ENCODE data around the gene OR2A7.
"Not testable (repeated sequence)": the region's sequence is repeated elsewhere in the genome, so short reads cannot be mapped to it uniquely, and the experiment has no call there.

OR2A7 gene, protein sequence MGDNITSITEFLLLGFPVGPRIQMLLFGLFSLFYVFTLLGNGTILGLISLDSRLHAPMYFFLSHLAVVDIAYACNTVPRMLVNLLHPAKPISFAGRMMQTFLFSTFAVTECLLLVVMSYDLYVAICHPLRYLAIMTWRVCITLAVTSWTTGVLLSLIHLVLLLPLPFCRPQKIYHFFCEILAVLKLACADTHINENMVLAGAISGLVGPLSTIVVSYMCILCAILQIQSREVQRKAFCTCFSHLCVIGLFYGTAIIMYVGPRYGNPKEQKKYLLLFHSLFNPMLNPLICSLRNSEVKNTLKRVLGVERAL

GRCh38 chr7:144264692-144265091 lies at the start of gene OR2A7:
Gene OR2A7, minus strand, starts transcription at chr7:144264792. Its CDS starts 5,164 bp downstream, at chr7:144259628.
- not testable (repeated sequence) for DNase-seq

- DNase-seq, result not testable (repeated sequence)
These were observed 47.4 kb upstream of the OR2A7 start, which contains the start of gene OR2A1 for GRCh38 chr7:144311872-144312469. Gene OR2A1, plus strand, starts transcription at chr7:144312419. Its CDS starts 5,706 bp downstream, at chr7:144318125.

- not testable (repeated sequence) for DNase-seq
These were observed 46.6 kb upstream of the OR2A7 start for GRCh38 chr7:144311218-144311617.

- DNase-seq, result not testable (repeated sequence)
These were observed 45.1 kb upstream of the OR2A7 start for GRCh38 chr7:144309702-144310101.

DNA sequence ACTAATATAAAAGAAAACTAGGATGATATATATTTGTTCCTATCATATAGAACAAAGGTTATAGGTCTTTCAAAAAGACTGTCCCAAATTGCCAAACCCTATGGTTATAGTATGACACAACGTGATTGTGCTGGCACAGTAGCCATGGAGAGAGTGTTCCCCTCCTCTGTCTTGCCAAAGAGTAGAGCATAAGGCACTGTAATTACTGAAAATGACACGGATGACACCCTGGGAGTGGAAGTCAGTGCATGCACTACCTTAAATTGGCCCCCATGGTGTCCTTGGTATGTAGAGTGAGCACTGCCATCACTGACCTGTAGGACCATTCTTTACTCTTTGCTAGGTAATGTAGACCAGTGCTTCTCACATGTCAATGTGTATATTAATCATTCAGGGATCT lies 40.6 kb upstream of the OR2A7 start:
- DNase-seq, result not testable (repeated sequence)

- not testable (repeated sequence) for DNase-seq
These were observed 39.0 kb upstream of the OR2A7 start for GRCh38 chr7:144303607-144304006.

- not testable (repeated sequence) for DNase-seq
These were observed 38.1 kb upstream of the OR2A7 start for GRCh38 chr7:144302578-144303303.

GRCh38 chr7:144293794-144294499 lies 29.4 kb upstream of the OR2A7 start:
- not testable (repeated sequence) for DNase-seq

GRCh38 chr7:144292384-144293161 lies 28.0 kb upstream of the OR2A7 start:
- not testable (repeated sequence) for DNase-seq

- DNase-seq, result not testable (repeated sequence)
These were observed 27.0 kb upstream of the OR2A7 start for GRCh38 chr7:144291607-144292006.

DNA sequence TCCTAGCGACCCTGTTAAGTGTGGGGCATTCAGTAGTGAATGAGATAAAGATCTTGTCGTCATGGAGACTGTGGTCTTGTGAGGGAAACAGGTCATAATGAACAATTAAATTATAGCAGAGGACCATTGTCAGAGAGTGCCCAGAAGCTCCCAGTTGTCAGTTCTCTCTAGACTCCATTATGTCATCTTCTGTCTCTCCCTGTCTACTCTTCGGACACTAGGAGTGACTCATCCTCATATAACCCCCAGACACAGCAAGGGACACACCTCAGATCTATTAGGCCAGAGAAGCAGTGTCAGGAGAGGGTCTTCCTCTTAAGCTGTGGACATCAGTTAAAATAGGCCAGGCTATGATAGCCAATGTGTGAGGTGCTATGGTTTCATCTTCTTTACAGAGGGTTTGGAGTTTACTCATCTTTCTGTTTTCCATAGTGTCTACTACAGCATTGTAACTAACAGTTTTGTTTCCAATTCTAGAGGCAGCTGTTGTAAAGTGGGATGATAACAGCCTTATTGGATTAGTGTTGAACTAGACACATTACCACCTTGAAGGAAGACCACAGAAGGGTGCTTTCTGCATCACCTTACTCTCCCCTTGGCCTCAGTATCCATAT lies 22.7 kb upstream of the OR2A7 start:
- DNase-seq, result not testable (repeated sequence)

DNA sequence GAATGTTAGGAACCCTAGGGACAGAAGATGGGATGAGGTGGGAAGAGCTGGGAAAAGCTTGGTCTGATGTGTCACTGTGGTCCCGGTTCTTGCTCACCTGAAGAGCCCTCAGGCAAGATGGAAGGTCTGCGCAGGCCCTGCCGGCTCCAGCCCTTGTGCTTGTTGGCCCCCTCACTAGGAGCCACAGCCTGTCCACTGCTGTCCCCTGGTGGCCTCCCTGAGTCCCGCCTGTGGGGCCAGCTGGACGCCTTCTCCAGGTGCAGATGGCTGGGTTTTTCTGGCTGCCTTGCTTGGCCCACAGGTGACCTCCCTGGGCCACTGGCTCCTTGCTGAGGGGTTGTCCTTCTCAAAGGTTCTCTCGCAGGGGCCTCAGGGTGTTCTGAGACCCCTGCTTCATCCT lies 19.1 kb upstream of the OR2A7 start:
- DNase-seq, result not testable (repeated sequence)

DNA sequence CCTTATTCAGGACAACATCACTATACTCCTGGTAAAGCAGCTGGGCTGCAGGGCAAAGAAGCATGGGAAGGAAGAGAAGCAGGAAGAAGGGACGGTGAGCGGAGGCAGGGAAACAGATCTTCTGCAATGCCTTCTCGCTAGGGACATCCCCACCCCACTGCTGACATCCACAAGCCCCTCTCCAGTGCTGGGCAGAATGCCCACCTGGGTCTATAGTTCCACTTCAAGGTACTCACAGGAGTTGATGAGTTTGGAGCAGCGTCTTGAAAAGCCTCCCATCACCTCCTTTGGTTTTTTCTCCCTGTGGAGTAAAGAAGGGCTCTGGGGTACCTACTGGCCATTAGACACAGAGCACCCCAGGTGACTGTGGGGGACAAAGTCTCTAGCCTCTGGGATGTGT lies 17.9 kb upstream of the OR2A7 start:
- DNase-seq, result not testable (repeated sequence)

DNA sequence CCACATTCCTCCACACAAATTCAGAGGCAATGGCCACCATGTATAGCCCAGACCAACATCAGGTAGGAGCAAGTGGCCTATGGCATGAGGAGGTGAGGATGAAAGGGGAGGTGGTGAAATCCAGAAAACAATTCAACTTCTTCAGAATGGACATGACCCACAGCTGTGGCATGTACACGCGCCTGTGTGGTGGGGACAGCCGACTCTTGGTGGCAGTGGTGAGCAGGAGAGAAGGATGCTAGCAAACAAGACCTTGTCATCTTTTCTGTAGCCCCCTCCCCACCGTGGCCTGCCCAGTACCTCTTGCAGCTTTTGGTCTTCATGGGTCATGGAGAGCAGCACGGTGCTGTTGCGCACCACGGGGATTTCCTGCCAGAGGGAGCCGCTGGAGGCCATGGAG lies 17.4 kb upstream of the OR2A7 start:
- DNase-seq, result not testable (repeated sequence)

DNA sequence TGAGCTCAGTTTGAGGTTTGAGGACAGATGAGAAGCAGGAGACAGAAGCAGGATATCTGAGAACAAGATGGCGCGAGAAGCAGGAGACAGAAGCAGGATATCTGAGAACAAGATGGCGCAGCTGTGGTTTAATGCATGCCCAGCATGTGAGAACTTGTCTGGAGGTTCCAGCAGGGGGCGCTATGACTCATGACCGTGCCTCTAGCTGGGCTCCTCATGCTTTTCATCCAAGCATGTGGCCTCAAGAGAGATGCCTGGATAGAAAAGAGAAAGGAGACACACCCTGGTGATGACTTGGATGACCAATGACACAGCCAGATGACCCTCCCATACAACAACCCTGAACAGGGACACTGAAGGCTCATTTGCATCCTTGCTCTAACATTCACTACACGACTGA lies 15.4 kb upstream of the OR2A7 start:
- DNase-seq, result not testable (repeated sequence)

GRCh38 chr7:144275281-144275680 lies 10.7 kb upstream of the OR2A7 start:
- DNase-seq, result not testable (repeated sequence)

DNA sequence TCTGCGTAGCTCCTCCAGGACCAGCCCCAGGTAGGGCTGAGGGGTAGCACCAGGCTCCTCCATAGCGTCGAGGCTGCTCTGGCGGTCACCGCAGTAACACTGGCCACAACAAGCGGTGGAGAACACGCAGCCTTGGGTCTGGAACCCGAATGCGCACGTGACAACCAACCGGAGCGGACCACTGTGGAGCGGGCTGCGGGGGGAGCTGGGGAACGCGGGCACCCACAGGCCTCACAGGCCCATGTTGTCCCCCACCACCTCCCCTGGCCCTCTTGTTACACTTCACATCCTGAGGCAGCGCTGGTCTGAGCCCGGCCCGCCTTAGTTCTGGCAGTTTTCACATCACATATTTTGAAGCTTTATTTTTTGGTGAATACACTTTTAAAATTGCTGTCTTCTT lies 4.6 kb upstream of the OR2A7 start, which contains the start of gene CTAGE8:
Gene CTAGE8, minus strand, starts transcription at position 101 of the 400 bp plus-strand sequence. Its CDS starts 38 bp downstream, at position 63.
- not testable (repeated sequence) for DNase-seq

GRCh38 chr7:144262128-144262527 lies 2.5 kb downstream of the OR2A7 start:
- not testable (repeated sequence) for DNase-seq

- DNase-seq, result not testable (repeated sequence)
These were observed 5.5 kb downstream of the OR2A7 start for GRCh38 chr7:144259067-144259466.

DNA sequence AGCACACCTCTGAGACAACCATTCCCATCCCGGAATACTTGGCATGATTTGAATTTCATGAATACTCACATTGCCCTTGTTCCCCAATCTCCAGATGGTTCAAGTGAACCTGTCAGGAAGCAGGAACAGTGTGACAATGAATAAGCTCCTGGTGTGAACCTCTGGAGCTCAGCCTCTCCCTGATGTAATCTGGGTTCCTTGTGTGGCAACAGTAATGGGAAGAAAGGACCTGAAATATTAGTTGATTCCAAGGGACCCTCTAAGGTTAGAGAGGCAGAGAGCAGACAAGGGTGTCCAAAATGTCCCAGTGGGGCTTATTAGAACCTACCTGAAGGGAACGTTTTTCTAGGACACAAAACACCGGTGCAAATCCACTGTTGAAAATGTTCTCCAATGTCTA lies 8.5 kb downstream of the OR2A7 start:
- DNase-seq, result no peak

DNA sequence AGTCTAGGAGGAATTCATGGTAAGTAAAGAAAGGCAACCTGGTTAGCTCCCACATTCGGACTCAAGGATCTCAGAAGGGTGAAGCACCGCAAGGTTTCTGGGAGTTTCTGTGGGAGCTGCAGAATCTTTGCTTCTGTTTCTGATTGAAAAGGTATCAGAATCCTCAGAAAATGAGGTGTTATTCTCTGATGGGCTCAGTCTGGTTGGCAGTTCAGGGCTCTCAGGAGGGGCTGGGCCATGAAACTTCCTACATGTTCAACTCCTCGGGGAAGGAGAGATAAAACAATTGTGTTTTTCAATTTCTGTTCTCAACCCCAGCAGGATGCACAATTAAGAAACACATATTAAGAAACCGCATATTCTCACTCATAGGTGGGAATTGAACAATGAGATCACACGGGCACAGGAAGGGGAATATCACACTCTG lies 9.1 kb downstream of the OR2A7 start:
- no peak for DNase-seq

Measured in DMS53 (cell line).